ENCODE results near the gene DCST2.

Gene DCST2

DNA sequence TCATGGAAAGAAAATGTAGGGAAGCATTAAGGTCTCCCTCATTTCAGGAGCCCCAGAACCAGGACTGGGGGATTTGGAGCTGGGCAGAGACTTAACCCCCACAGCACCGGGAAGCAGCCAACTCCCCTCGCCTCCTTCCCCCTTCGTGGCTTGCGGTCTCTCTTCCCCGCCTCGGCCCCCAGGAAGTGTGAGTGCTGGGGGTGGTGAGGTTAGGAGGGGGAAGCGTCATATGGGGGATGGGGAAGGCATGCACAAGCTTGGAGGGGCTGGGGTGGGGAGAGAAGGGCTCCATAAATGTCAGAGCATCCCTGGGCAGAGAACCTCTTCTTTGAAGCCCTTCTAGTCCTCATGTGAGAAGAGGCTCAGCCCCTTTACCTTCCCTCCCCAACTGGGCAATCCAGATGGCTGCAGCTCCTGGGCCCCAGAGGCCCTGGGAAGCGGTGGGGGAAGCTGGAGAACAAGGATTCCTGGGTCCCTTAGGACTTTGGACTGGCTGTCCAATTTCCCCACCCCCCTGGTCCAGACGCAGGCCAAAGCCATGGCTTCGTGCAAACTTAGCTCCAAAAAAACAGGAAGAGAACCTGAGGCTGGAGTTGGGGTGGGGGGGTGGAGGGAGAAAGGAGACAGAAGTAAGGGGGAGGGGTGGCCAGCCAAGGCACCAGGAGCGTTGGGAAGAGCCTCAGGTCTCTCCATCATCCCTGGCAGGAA lies 23.2 kb downstream of the DCST2 start:
- DNase-seq (ENCODE audit: low spot score): no peak

DNA sequence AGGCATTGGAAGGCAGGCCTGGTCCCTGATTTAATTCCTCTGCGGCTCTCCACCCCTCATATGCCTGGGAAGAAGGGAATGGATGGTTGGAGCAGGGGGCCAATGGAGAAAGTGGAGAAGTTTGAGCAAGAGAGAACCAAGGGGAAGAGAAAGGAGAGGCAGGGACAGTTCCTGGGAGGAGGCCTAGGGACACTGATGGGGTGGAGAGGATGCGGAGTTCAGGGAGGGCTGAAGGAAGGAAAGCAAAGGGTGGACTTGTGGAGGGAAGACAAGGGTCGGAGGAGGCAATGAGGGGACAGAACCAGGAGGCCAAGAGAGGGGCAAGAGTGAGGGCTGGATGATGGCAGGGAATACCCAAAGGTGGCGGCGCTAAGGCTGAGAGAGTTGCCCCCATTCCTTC lies 23.8 kb downstream of the DCST2 start:
- no peak for DNase-seq (ENCODE audit: low spot score)

- no peak for DNase-seq (ENCODE audit: low spot score)
Observed at GRCh38 chr1:155009221-155009711, 24.3 kb downstream of the DCST2 start.

DNA sequence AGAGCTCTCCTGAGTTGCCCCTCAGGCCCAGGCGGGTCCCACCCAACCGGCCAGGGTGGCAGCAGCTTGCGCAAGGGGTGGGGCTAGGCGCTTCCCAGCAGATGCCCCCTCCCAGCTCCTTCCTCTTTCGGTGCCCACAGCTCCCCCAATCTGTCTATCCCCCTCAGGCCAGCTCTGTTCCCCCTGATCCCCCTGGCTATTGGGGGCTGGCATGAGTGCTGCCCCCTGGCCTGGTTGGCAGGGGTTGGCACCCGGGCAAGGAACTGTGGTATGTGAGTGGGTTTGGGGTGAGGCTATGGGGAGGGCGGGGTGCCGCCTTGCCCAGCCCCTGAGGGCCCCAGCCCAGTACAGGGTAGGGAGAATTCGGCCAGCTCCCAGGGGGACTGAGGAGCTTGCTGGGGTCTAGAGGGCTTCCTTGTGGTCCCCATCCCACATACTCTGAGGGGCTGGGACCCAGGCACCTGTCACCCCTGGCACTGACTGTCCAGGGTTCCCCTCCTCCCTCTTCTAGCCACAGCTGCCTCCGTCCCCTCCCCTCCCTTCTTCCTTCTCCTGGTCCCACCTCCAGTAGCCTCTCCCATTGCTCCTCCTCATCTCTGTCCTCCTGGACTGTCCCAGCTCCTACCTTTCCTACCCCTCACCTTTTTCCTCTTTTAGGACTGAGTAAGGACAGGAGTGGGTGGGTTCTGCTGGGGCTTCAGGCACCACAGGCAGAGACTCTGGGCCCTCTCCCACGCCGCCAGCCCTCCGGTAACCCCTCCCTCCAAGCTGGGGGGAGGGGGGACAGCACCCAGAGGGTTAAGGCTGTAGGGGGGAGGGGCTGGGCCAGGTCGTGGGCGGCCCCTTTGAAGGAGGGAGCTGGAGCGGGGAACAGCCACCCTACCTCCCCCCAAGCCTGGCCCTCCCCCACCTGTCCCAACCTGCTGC lies 25.3 kb downstream of the DCST2 start:
- DNase-seq (ENCODE audit: low spot score): no peak

DNA sequence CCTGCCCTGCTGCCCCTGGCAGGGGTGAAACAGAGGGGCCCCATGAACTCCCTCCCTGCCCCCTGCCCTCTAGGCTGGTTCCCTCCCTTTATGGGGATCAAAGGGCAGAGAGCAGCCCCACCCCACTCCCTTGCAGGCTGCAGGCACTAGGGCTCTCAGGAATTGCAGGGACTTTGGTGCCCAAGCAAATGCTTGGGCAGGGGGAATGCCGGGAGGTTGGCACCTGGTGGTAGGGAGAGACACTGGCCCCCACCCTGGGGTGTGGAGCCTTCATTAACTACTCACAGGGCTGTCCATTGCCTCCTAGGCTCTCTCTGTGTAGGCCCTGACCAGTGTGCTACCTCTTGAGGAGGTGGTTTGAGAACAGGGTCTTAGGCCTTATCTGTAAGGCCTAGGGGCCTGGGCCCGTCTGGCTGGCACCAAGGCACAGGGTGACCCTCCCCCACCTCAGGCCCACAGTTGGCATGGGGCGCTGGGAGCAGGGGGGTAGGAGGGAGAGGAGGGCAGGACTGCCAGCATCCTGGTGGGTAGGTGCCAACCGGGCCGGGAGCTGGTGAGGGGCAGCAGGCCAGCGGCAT lies 26.2 kb downstream of the DCST2 start:
- DNase-seq (ENCODE audit: low spot score): no peak

GRCh38 chr1:155006601-155007101 lies 26.9 kb downstream of the DCST2 start:
- DNase-seq (ENCODE audit: low spot score): peak; percentile 55

DNA sequence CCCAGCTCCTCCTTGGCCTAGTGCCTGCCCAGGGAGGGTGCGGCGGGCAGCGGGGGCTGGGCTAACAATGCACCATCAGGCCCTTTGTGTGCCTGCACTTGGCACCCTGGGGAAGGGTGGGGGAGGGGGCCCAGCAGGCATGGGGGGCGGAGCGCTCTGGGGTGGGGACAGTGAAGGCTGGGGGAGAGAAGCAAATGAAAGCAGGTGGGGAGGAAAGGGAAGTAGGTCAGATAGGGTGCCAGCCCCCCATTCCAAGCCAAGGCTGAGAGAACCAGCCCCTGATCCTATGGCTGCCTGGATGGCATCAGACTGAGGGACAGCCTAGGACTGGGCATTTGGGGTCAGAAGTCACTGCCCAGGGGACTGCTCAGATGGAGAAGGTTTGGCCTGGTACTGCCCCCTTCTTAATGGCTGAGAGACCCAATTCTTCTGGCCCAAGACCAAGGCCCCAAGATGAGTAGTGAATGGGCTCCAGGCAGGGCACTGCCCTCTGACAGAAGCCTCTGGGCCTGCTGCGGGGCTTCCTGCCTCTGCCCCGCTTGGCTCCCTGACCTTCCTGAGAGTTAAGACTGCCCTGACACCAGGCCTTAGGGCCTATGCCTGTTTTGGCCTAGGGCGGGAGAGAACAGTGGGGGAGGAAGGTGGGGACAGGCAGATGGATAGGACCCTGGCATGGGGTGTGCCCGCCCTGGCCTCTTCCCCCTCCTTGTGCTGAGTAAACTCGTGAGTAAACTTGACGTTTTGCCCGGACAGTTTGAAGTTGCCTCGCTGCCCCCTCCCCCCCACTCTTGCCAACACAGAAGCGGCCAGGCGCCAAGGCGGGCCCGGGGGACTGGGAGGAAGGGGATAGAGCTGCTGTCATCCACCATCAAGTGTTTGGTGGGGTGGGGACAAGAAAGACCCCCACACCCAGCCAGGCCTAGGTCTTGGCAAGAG lies 28.2 kb downstream of the DCST2 start:
- DNase-seq (ENCODE audit: low spot score): no peak

GRCh38 chr1:155004352-155005075 lies 29.1 kb downstream of the DCST2 start:
- no peak for DNase-seq (ENCODE audit: low spot score)

DNA sequence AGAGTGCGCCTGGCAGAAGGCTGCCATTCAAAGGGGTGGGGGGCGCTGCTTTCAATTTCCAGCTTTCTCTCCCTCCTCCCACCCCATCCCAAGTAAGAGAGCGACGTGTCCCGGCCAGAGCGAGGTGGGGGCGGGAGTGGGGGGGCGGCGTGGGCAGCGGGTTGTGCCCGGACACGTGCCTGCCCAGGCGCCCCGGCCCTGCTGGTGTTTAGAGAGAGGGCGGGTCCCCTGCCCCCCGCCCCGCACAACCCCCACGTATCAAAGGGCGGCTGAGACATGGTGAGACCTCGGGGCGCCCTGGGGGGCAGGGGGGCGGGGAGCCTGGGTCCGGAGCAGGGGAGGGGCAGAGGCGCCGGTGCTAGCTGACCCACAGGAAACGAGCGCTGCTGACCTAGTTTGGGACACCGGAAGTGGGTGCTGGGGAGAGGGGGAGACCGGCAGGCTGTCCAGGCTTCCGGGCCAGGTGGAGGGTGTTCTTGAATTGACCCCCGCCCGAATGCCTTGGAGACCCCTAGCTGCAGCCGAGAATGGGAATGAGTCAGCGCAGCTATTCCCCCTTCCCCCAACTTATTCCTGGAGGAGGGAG lies 29.7 kb downstream of the DCST2 start:
- peak; percentile 79 for DNase-seq (ENCODE audit: low spot score)

DNA sequence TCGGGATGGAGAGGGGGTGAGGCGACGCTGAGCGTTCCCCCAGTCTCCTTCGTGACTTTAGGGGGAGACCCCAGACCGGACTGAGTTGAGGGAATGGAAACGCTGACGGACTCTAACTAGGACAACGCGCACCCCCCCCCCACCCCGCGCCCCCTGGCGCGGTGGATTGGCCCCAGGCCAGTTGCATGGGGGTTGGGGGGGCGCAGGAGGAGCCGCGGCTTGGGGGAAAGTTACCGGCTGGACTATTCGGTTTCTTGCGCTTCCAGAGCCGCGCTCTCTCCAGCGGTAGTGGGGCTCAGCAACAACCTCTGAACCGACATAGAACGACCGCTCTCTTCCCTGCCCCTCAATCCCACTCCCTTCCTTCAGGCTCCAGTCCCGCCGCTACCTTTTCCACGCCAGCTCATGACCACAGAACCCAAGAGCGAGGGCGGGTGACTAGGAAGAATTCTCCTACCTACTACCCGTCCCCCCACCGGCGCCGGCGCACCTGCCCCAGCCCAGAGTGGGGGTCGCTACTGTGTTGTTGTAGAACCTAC lies 30.3 kb downstream of the DCST2 start:
- no peak for DNase-seq (ENCODE audit: low spot score)

DNA sequence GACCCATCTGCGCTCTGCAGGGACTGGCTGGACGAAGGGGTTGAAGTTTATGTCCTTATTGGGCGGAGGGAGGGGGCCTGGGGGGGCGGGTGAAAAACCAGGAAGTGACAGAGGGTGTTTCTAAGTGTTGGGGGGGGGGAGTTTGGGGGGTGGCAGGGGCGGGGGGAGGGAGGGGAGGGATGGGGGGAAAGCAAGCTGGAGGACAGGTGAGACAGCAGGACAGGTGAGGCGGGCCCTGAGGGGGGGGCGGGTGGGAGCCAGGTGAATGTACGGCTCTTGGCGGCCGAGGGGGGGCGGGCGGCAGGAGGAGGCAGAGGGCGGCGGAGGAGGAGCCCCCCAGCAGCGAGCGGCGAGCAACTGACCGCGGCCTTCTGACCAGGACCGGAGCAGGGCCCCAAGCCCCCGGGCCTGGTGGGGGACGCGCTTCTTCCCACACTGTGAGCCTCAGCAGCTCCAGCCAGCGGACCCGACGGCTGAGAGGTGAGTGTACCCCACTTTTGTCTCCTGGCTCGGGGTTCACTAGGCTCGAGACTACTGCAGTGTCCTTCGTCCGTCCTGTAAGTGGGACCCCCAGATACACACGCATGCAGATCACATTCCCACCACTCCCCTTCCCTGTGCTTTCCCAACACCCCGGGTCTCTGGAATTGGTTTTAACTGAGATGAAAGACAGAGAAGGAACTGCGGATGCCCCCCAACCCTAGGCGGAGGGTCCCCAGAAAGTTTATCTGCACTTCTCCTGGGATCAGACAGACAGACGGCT lies 30.9 kb downstream of the DCST2 start, which contains the start of gene ZBTB7B:
ZBTB7B (plus strand) TSS at position 339 of the 763 bp plus-strand sequence. CDS start 11,859 bp downstream, outside the sequence.
- DNase-seq (ENCODE audit: low spot score): peak; percentile 71

GRCh38 chr1:155001675-155002463 lies 31.7 kb downstream of the DCST2 start:
- peak; percentile 99 for DNase-seq (ENCODE audit: low spot score)

- peak; percentile 50 for DNase-seq (ENCODE audit: low spot score)
Observed at GRCh38 chr1:155001425-155001674, 32.2 kb downstream of the DCST2 start.

- peak; percentile 97 for DNase-seq (ENCODE audit: low spot score)
Observed at GRCh38 chr1:155000726-155001424, 32.7 kb downstream of the DCST2 start.

GRCh38 chr1:155000411-155000725 lies 33.2 kb downstream of the DCST2 start:
- DNase-seq (ENCODE audit: low spot score): peak; percentile 54

GRCh38 chr1:154999571-155000410 lies 33.8 kb downstream of the DCST2 start:
- peak; percentile 79 for DNase-seq (ENCODE audit: low spot score)

Data from HuH-7 (cell line).